Activated CD8-positive, alpha-beta memory T cell treated with anti-CD3 and anti-CD28 coated beads for 4 hours (primary cell): ENCODE results near the gene RAD17.

ENCODE experiments used
- DNase-seq, 2 donors: peaks; one replicate each; pipeline ENCODE4 v3.0.0-alpha.2; 2020; ENCODE audit warnings: low read depth in 2 of 2

The RAD17 gene

DNA sequence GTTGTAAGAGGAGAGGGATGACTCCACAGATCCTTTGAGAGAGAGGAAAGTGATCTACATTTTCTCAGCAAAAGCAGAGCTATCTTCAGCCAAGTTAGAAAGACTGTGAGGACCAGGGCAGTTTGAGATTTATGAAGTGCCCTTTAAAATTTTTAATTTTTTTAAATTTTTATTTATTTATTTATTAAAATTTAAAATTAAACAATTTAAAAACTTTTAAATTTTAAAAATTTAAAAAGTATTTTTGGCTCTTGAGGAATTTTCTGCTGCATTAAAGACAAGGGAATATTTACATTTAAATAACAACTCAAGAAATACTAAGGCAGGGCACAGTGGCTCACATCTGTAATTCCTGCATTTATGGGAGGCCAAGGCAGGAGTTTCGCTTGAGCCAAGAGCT is 92.6 kb downstream of the RAD17 start:
- DNase-seq: no peak
